ENCODE measurements around the gene ILF3.

Gene ILF3

DNA sequence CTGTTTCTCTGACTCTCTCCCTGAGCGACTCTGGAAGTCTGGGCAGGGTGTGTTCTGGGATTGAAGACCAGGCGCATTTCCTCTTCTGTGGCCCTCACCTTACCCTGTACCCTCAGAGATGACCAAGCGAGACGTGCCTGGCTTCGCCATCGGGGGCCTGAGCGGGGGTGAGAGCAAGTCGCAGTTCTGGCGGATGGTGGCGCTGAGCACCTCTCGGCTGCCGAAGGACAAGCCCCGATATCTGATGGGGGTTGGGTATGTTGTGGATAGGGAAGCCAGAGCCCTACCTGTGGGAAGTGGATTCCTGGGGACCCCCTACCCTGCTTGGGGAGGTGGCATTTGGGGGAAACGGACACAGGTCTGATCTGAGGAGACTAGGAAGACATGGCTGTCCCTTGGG, 57.9 kb downstream of the ILF3 start:
- Histone ChIP-seq H3K79me2 (ENCODE audit: insufficient read depth, low read length) (no peaks in the 10 kb centered on the region), H4K20me1 (ENCODE audit: low read depth, low read length) (no peaks in the 10 kb centered on the region), H3K27ac (ENCODE audit: low read depth, low read length) (no peak overlapping the region), H3K36me3 (ENCODE audit: low read length) (no peaks in the 10 kb centered on the region), H2AFZ (ENCODE audit: low read depth, low read length, severe bottlenecking) (no peak overlapping the region), H3K27me3 (ENCODE audit: low read length) (no peaks in the 10 kb centered on the region), H3K9ac (ENCODE audit: low read length) (no peak overlapping the region), H3K9me3 (ENCODE audit: insufficient read depth, low read length) (no peaks in the 10 kb centered on the region), H3K4me3 (ENCODE audit: insufficient read depth, low read length, poor library complexity, severe bottlenecking) (no peak overlapping the region), H3K4me2 (ENCODE audit: low read depth, low read length, poor library complexity, severe bottlenecking) (no peak overlapping the region), H3F3A (ENCODE audit: insufficient read depth) (0 out of 2 replicates have a peak, but pooled peaks cover 4% of the 10 kb centered on the region), H3K9me2 (replicated peaks; ENCODE audit: insufficient read depth, low read length) (no peaks in the 10 kb centered on the region)
- TF ChIP-seq, protein P1, sequence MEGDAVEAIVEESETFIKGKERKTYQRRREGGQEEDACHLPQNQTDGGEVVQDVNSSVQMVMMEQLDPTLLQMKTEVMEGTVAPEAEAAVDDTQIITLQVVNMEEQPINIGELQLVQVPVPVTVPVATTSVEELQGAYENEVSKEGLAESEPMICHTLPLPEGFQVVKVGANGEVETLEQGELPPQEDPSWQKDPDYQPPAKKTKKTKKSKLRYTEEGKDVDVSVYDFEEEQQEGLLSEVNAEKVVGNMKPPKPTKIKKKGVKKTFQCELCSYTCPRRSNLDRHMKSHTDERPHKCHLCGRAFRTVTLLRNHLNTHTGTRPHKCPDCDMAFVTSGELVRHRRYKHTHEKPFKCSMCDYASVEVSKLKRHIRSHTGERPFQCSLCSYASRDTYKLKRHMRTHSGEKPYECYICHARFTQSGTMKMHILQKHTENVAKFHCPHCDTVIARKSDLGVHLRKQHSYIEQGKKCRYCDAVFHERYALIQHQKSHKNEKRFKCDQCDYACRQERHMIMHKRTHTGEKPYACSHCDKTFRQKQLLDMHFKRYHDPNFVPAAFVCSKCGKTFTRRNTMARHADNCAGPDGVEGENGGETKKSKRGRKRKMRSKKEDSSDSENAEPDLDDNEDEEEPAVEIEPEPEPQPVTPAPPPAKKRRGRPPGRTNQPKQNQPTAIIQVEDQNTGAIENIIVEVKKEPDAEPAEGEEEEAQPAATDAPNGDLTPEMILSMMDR (IDR thresholded peaks at IDR 0.05; ENCODE audit: insufficient read depth, low read length, poor library complexity, severe bottlenecking) = no peak
- TF ChIP-seq EZH2phosphoT487 (conservative IDR thresholded peaks at IDR 0.05; ENCODE audit: low read length) = no peak

- TF ChIP-seq, protein P1 (IDR thresholded peaks at IDR 0.05; ENCODE audit: insufficient read depth, low read length, poor library complexity, severe bottlenecking) = no peak
- no peak for TF ChIP-seq EZH2phosphoT487 (conservative IDR thresholded peaks at IDR 0.05; ENCODE audit: low read length)
- H3K9me3 ChIP-seq (ENCODE audit: insufficient read depth, low read length) = no peaks in the 10 kb centered on the region
- H3K27ac ChIP-seq (ENCODE audit: low read depth, low read length) = no peak overlapping the region
- H3K27me3 ChIP-seq (ENCODE audit: low read length) = no peaks in the 10 kb centered on the region
- H2AFZ ChIP-seq (ENCODE audit: low read depth, low read length, severe bottlenecking) = no peak overlapping the region
- H3K9me2 ChIP-seq (replicated peaks; ENCODE audit: insufficient read depth, low read length) = no peaks in the 10 kb centered on the region
- no peak overlapping the region for H3K4me2 ChIP-seq (ENCODE audit: low read depth, low read length, poor library complexity, severe bottlenecking)
- no peaks in the 10 kb centered on the region for H3K79me2 ChIP-seq (ENCODE audit: insufficient read depth, low read length)
- no peaks in the 10 kb centered on the region for H4K20me1 ChIP-seq (ENCODE audit: low read depth, low read length)
- H3F3A ChIP-seq (ENCODE audit: insufficient read depth) = 0 out of 2 replicates have a peak, but pooled peaks cover 4% of the 10 kb centered on the region
- H3K9ac ChIP-seq (ENCODE audit: low read length) = no peak overlapping the region
- no peaks in the 10 kb centered on the region for H3K36me3 ChIP-seq (ENCODE audit: low read length)
- no peak overlapping the region for H3K4me3 ChIP-seq (ENCODE audit: insufficient read depth, low read length, poor library complexity, severe bottlenecking)
Observed at GRCh38 chr19:10712754-10713153, 58.6 kb downstream of the ILF3 start.

GRCh38 chr19:10713317-10713716, 59.2 kb downstream of the ILF3 start:
- peaks cover 4% of the 10 kb centered on the region for H3K79me2 ChIP-seq (ENCODE audit: insufficient read depth, low read length)
- no peak for TF ChIP-seq EZH2phosphoT487 (conservative IDR thresholded peaks at IDR 0.05; ENCODE audit: low read length)
- TF ChIP-seq, protein P1 (IDR thresholded peaks at IDR 0.05; ENCODE audit: insufficient read depth, low read length, poor library complexity, severe bottlenecking) = no peak
- H3K27me3 ChIP-seq (ENCODE audit: low read length) = no peaks in the 10 kb centered on the region
- H3K4me3 ChIP-seq (ENCODE audit: insufficient read depth, low read length, poor library complexity, severe bottlenecking) = no peak overlapping the region
- H3K27ac ChIP-seq (ENCODE audit: low read depth, low read length) = no peak overlapping the region
- H3K9ac ChIP-seq (ENCODE audit: low read length) = no peak overlapping the region
- H2AFZ ChIP-seq (ENCODE audit: low read depth, low read length, severe bottlenecking) = no peak overlapping the region
- H3K4me2 ChIP-seq (ENCODE audit: low read depth, low read length, poor library complexity, severe bottlenecking) = no peak overlapping the region
- H3K9me3 ChIP-seq (ENCODE audit: insufficient read depth, low read length) = no peaks in the 10 kb centered on the region
- 0 out of 2 replicates have a peak, but pooled peaks cover 4% of the 10 kb centered on the region for H3F3A ChIP-seq (ENCODE audit: insufficient read depth)
- H4K20me1 ChIP-seq (ENCODE audit: low read depth, low read length) = no peaks in the 10 kb centered on the region
- H3K36me3 ChIP-seq (ENCODE audit: low read length) = no peaks in the 10 kb centered on the region
- no peaks in the 10 kb centered on the region for H3K9me2 ChIP-seq (replicated peaks; ENCODE audit: insufficient read depth, low read length)
